GM23338 (cell line): ENCODE measurements around the gene CLEC17A. TPM values are rescaled to one million over a fixed set of nuclear protein-coding genes. Genes with fewer than 3 reads are reported as not detected.
A peak's percentile ranks its signal among the peaks of the same experiment; 100 is the strongest.

Experiments used
- ATAC-seq: fragments of 200-7000 bp; cut with Tn5 transposase; 3 replicates; pipeline ENCODE4 v1.9.1; 2020
- DNase-seq: peaks from one replicate; pipeline ENCODE4 v3.0.0-alpha.2; 2015; ENCODE audit warnings: low spot score
- H2AFZ ChIP-seq: fragments of 200-600 bp; sonication (generic); 2 replicates; pipeline ENCODE4 v1.8.0; 2016; ENCODE audit warnings: antibody characterized with exemption, mild to moderate bottlenecking, moderate library complexity
- H3F3A ChIP-seq: fragments of 200-600 bp; sonication (generic); replicated peaks from 2 replicates; pipeline ENCODE4 v1.8.0; 2017; ENCODE audit warnings: antibody characterized with exemption, mixed run types, low read depth
- H3K27ac ChIP-seq: fragments of 200-600 bp; sonication (generic); 2 replicates; pipeline ENCODE4 v1.6.1; 2016; ENCODE audit warnings: low read depth
- H3K27me3 ChIP-seq: fragments of 200-600 bp; sonication (generic); 2 replicates; pipeline ENCODE4 v1.8.0; 2016; ENCODE audit warnings: mild to moderate bottlenecking, mixed run types, moderate library complexity; ENCODE audit not compliant: insufficient read depth
- H3K36me3 ChIP-seq: fragments of 200-600 bp; sonication (generic); 2 replicates; pipeline ENCODE4 v1.8.0; 2016; ENCODE audit warnings: mild to moderate bottlenecking; ENCODE audit not compliant: insufficient read depth
- H3K4me1 ChIP-seq: fragments of 200-600 bp; sonication (generic); 2 replicates; pipeline ENCODE4 v1.8.0; 2016; ENCODE audit warnings: mild to moderate bottlenecking, moderate library complexity; ENCODE audit not compliant: insufficient read depth
- H3K4me2 ChIP-seq: fragments of 200-600 bp; sonication (generic); 2 replicates; pipeline ENCODE4 v1.7.1; 2017; ENCODE audit warnings: mixed run types
- H3K4me3 ChIP-seq: fragments of 200-600 bp; sonication (generic); 2 replicates; pipeline ENCODE4 v1.6.1; 2016; ENCODE audit warnings: mixed run types
- H3K79me2 ChIP-seq: fragments of 200-600 bp; sonication (generic); replicated peaks from 2 replicates; pipeline ENCODE4 v1.8.0; 2017; ENCODE audit warnings: mild to moderate bottlenecking; ENCODE audit not compliant: insufficient read depth
- H3K9me2 ChIP-seq: fragments of 200-600 bp; sonication (generic); 2 replicates; pipeline ENCODE4 v1.8.0; 2017; ENCODE audit not compliant: insufficient read depth
- H4K20me1 ChIP-seq: fragments of 200-600 bp; sonication (generic); replicated peaks from 2 replicates; pipeline ENCODE4 v1.8.0; 2017; ENCODE audit warnings: mild to moderate bottlenecking; ENCODE audit not compliant: insufficient read depth
- H3K27ac Mint-ChIP-seq: 2 replicates; pipeline ENCODE4 v1.8.0; 2020; ENCODE audit warnings: inconsistent platforms, mild to moderate bottlenecking, moderate library complexity, mixed read lengths
- H3K27me3 Mint-ChIP-seq: 3 replicates; pipeline ENCODE4 v1.8.0; 2022; ENCODE audit warnings: low read depth, mild to moderate bottlenecking, moderate library complexity, mixed read lengths, inconsistent platforms; ENCODE audit not compliant: insufficient read depth, poor library complexity
- H3K36me3 Mint-ChIP-seq: 3 replicates; pipeline ENCODE4 v1.8.0; 2021; ENCODE audit warnings: low read depth, mild to moderate bottlenecking, inconsistent platforms, moderate library complexity, mixed read lengths
- H3K4me1 Mint-ChIP-seq: 3 replicates; pipeline ENCODE4 v1.8.0; 2020; ENCODE audit warnings: mild to moderate bottlenecking, inconsistent platforms, mixed read lengths
- H3K4me3 Mint-ChIP-seq: 3 replicates; pipeline ENCODE4 v1.8.0; 2021; ENCODE audit warnings: moderate library complexity, mild to moderate bottlenecking, inconsistent platforms, mixed read lengths
- H3K9me3 Mint-ChIP-seq: 3 replicates; pipeline ENCODE4 v1.8.0; 2020; ENCODE audit warnings: moderate library complexity, mild to moderate bottlenecking, inconsistent platforms, mixed read lengths
- CREB1 ChIP-seq: fragments of 250-450 bp; sonication (Bioruptor Pico); IDR thresholded peaks from 2 replicates; pipeline ENCODE4 v1.5.0; 2020; ENCODE audit warnings: low read depth, mild to moderate bottlenecking, moderate library complexity
- CTCF ChIP-seq, 2 experiments: fragments of 200-600 bp in 1 of 2; sonication (generic) in 1 of 2; conservative IDR thresholded peaks; 2 replicates each; pipeline versions ENCODE4 v1.5.1 to v1.6.1; 2016 to 2017; ENCODE audit warnings: antibody characterized with exemption in 2 of 2, low read depth in 2 of 2, mild to moderate bottlenecking in 2 of 2, moderate library complexity in 1 of 2
- ETS1 ChIP-seq: IDR thresholded peaks from 2 replicates; pipeline ENCODE4 v1.6.1; 2016; ENCODE audit warnings: antibody characterized with exemption
- EZH2 ChIP-seq: fragments of 200-600 bp; sonication (generic); IDR thresholded peaks from one replicate; pipeline ENCODE4 v1.8.0; 2017; ENCODE audit warnings: antibody characterized with exemption, mild to moderate bottlenecking, low read depth; ENCODE audit not compliant: unreplicated experiment
- EZH2phosphoT487 ChIP-seq: fragments of 200-600 bp; sonication (generic); IDR thresholded peaks from one replicate; pipeline ENCODE4 v1.8.1; 2018; ENCODE audit warnings: antibody characterized with exemption; ENCODE audit not compliant: unreplicated experiment
- JUNB ChIP-seq: IDR thresholded peaks from one replicate; pipeline ENCODE4 v1.6.1; 2016; ENCODE audit warnings: antibody characterized with exemption; ENCODE audit not compliant: unreplicated experiment
- NANOG ChIP-seq: IDR thresholded peaks from 2 replicates; pipeline ENCODE4 v1.6.1; 2016; ENCODE audit warnings: antibody characterized with exemption, borderline replicate concordance
- POLR2AphosphoS5 ChIP-seq: IDR thresholded peaks from 2 replicates; pipeline ENCODE4 v1.6.1; 2016; ENCODE audit warnings: antibody characterized with exemption, low read depth
- REST ChIP-seq: IDR thresholded peaks from one replicate; pipeline ENCODE4 v1.6.1; 2018; ENCODE audit warnings: antibody characterized with exemption; ENCODE audit not compliant: unreplicated experiment
- ZNF114 ChIP-seq: fragments of 250-450 bp; sonication (Bioruptor Pico); IDR thresholded peaks from 2 replicates; pipeline ENCODE4 v1.5.0; 2020; ENCODE audit warnings: mild to moderate bottlenecking, moderate library complexity
- ZNF331 ChIP-seq: fragments of 250-450 bp; sonication (Bioruptor Pico); IDR thresholded peaks from 2 replicates; pipeline ENCODE4 v1.5.0; 2020; ENCODE audit warnings: low read depth, mild to moderate bottlenecking, moderate library complexity
- polyA plus RNA-seq: library from polyadenylated mRNA; unstranded; fragments of >200 nt; fragmentation: Nextera tagmentation; extraction: Ambion mirVana; gene quantifications from 2 replicates; pipeline ENCODE4 v1.2.1, GENCODE V29; 2016
- total RNA-seq: library from RNA; depleted of rRNA; stranded (reverse); fragments of >200 nt; shearing (Covaris generic); gene quantifications from 2 replicates; pipeline ENCODE4 v1.2.3, GENCODE V29; 2014

Gene CLEC17A
- total and polyA plus RNA-seq, 2 experiments from 2014 or later: 0.17 TPM; not detected in 1

- no peak for TF ChIP-seq ETS1
Observed at GRCh38 chr19:14563590-14563926, 19.3 kb upstream of the CLEC17A start (continued).

- Histone ChIP-seq H3K4me3 (no peak overlapping the region), H3K79me2 (peaks cover 32% of the 10 kb centered on the region)
- TF ChIP-seq JUNB: no peak
- no peak for TF ChIP-seq NANOG
- TF ChIP-seq ZNF331: no peak
- TF ChIP-seq ETS1: no peak
- TF ChIP-seq EZH2phosphoT487: no peak
- no peak for TF ChIP-seq EZH2
- no peak for TF ChIP-seq CREB1
- no peak for TF ChIP-seq ZNF114 (CRISPR knock-in tag)
- no peak for TF ChIP-seq REST
- TF ChIP-seq CTCF (conservative IDR thresholded peaks at IDR 0.05; ENCODE audit: low read depth in 2 of 2): no peak
- no peak for TF ChIP-seq POLR2AphosphoS5
Observed at GRCh38 chr19:14563989-14564651, 18.8 kb upstream of the CLEC17A start.

More at GRCh38 chr19:14563989-14564651, 18.8 kb upstream of the CLEC17A start:
- Histone ChIP-seq H3K27me3 (no peaks in the 10 kb centered on the region), H4K20me1 (peaks cover 3% of the 10 kb centered on the region), H3F3A (peaks cover 5% of the 10 kb centered on the region; the same call in 1 of the 2 replicates), H2AFZ (no peak overlapping the region), H3K27ac (0 out of 2 replicates have a peak overlapping the region, but pooled peaks have one; percentile 59), H3K4me1 (peaks cover 42% of the 10 kb centered on the region), H3K4me2 (peak overlapping the region; percentile 32; the same call in 1 of the 2 replicates), H3K9me2 (no peaks in the 10 kb centered on the region), H3K36me3 (no peaks in the 10 kb centered on the region; the same call in 1 of the 2 replicates)
- peaks cover 14% of the 10 kb centered on the region for H3K27me3 Mint-ChIP-seq
- H3K4me3 Mint-ChIP-seq: peak overlapping the region; percentile 42; the same call in 1 of the 3 replicates
- H3K4me1 Mint-ChIP-seq: peaks cover 43% of the 10 kb centered on the region
- DNase-seq: peak; percentile 94
- peaks cover 12% of the 10 kb centered on the region for H3K36me3 Mint-ChIP-seq
- H3K9me3 Mint-ChIP-seq: no peaks in the 10 kb centered on the region; the same call in 1 of the 3 replicates
- peak overlapping the region; percentile 95 for H3K27ac Mint-ChIP-seq
- ATAC-seq: peak; percentile 64
